Panc1 (cell line): ENCODE measurements around the gene COMMD1. TPM values are rescaled to one million over a fixed set of nuclear protein-coding genes. Genes with fewer than 3 reads are reported as not detected.

Source experiments
- ATAC-seq: fragments of 200-7000 bp; cut with Tn5 transposase; 2 replicates; pipeline ENCODE4 v1.9.1; 2020; ENCODE audit warnings: mild to moderate bottlenecking, moderate library complexity
- BruUV-seq: library from RNA; stranded (reverse); fragments of 400-500 nt; replicated peaks from 2 replicates; lab custom pipeline; 2021; lab: Mats Ljungman, UMichigan
- CTCF ChIA-PET: fragments of 300-600 bp; sonication (Branson Sonifier 250); formaldehyde crosslinking; loops from one replicate; lab custom pipeline; 2022; ENCODE audit warnings: antibody characterized with exemption; lab: Charles Lee
- POLR2A ChIA-PET: fragments of 300-600 bp; sonication (Branson Sonifier 250); formaldehyde crosslinking; loops from one replicate; lab custom pipeline; 2022; ENCODE audit warnings: antibody characterized with exemption; lab: Charles Lee
- DNase-seq: peaks from one replicate; pipeline ENCODE4 v3.0.0-alpha.2; 2010; ENCODE audit warnings: low read depth, low spot score
- H3K27ac ChIP-seq: 2 replicates; pipeline ENCODE4 v1.5.1; 2011; ENCODE audit warnings: mild to moderate bottlenecking, low read length, inconsistent platforms
- H3K27me3 ChIP-seq: fragments of 200-500 bp; sonication (Bioruptor generic); 2 replicates; pipeline ENCODE4 v1.6.0; 2014; ENCODE audit warnings: low read length, inconsistent platforms; ENCODE audit not compliant: control insufficient read depth, insufficient read depth
- H3K36me3 ChIP-seq: fragments of 200-500 bp; sonication (Bioruptor generic); 2 replicates; pipeline ENCODE4 v1.5.1; 2014; ENCODE audit warnings: inconsistent platforms, mild to moderate bottlenecking, low read length, moderate library complexity; ENCODE audit not compliant: control insufficient read depth, insufficient read depth
- H3K4me1 ChIP-seq: 2 replicates; pipeline ENCODE4 v1.5.1; 2011; ENCODE audit warnings: inconsistent platforms, mild to moderate bottlenecking, low read length, moderate library complexity; ENCODE audit not compliant: control insufficient read depth, insufficient read depth
- H3K4me3 ChIP-seq, 2 experiments: 2 replicates each; pipeline ENCODE4 v1.5.1; 2011 to 2012; ENCODE audit warnings: low read depth in 2 of 2, low read length in 2 of 2, mild to moderate bottlenecking in 2 of 2, inconsistent platforms in 1 of 2, moderate library complexity in 1 of 2
- H3K9me3 ChIP-seq: fragments of 200-500 bp; sonication (Bioruptor generic); 2 replicates; pipeline ENCODE4 v1.5.1; 2014; ENCODE audit warnings: low read depth, mild to moderate bottlenecking, inconsistent platforms, low read length, moderate library complexity; ENCODE audit not compliant: control insufficient read depth, insufficient read depth
- CTCF ChIP-seq: fragments of 450-650 bp; IDR thresholded peaks from 2 replicates; pipeline ENCODE4 v1.5.1; 2017; ENCODE audit warnings: mild to moderate bottlenecking
- POLR2AphosphoS5 ChIP-seq: IDR thresholded peaks from 2 replicates; pipeline ENCODE4 v1.6.1; 2012; ENCODE audit warnings: mild to moderate bottlenecking, low read depth, low read length, moderate library complexity
- REST ChIP-seq, 2 experiments: IDR thresholded peaks; 2 replicates each; pipeline ENCODE4 v1.6.1; 2011 to 2012; ENCODE audit warnings: low read depth in 2 of 2, control low read depth in 1 of 2, low read length in 1 of 2, mild to moderate bottlenecking in 1 of 2, moderate library complexity in 1 of 2; ENCODE audit not compliant: insufficient read depth in 1 of 2
- SIN3A ChIP-seq: IDR thresholded peaks from 2 replicates; pipeline ENCODE4 v1.6.1; 2012; ENCODE audit warnings: low read depth, mild to moderate bottlenecking, low read length, moderate library complexity, borderline replicate concordance; ENCODE audit not compliant: insufficient read depth
- TCF7L2 ChIP-seq: IDR thresholded peaks from 2 replicates; pipeline ENCODE4 v1.6.1; 2011; ENCODE audit warnings: mild to moderate bottlenecking, low read depth, low read length, inconsistent platforms
- in situ Hi-C: cut with HindIII; loops from 2 replicates; pipeline ENCODE4 v1.10.0; 2016; ENCODE audit warnings: low sequenced_read_pairs, low pct_unique_long_range_greater_than_20kb
- intact Hi-C: fragments of 100-400 bp; cut with micrococcal nuclease; formaldehyde crosslinking; loops from one replicate; pipeline ENCODE4 v1.10.0; 2022; ENCODE audit not compliant: unreplicated experiment
- total RNA-seq: library from RNA; stranded (reverse); gene quantifications from one replicate; pipeline ENCODE4 v1.2.1, GENCODE V29; 2021; ENCODE audit not compliant: unreplicated experiment

COMMD1 gene
- total RNA-seq, 1 experiment from 2014 or later = 40.3 TPM

GRCh38 chr2:62042400-62042799 is 136.9 kb downstream of the COMMD1 start:
- no peaks in the 10 kb centered on the region for H3K4me1 ChIP-seq
- no peaks in the 10 kb centered on the region for H3K9me3 ChIP-seq
- intact Hi-C loops (no loop called here), in situ Hi-C loops (no loop called here)
- TF ChIP-seq REST (IDR thresholded peaks at IDR 0.05; ENCODE audit: insufficient read depth in 1 of 2, low read depth in 2 of 2, low read length in 1 of 2) (no peak), CTCF (no peak), TCF7L2 (no peak), SIN3A (no peak), POLR2AphosphoS5 (no peak)
- DNase-seq (no peak), ATAC-seq (no peak)
- H3K4me3 ChIP-seq = no peak overlapping the region
- H3K36me3 ChIP-seq = no peaks in the 10 kb centered on the region
- H3K27me3 ChIP-seq = no peaks in the 10 kb centered on the region
- BruUV-seq = no TSS peak
- no peak overlapping the region for H3K27ac ChIP-seq
- CTCF ChIA-PET = no interaction called here
- POLR2A ChIA-PET = interaction anchor here (0.6 kb wide), 1 partner anchor 353 kb away, joined by 11 read pairs; no protein-coding TSS in a partner anchor

- no peak overlapping the region for H3K4me3 ChIP-seq
- no peaks in the 10 kb centered on the region for H3K4me1 ChIP-seq
- CTCF ChIA-PET = no interaction called here
- H3K27ac ChIP-seq = no peak overlapping the region
- BruUV-seq = no TSS peak
- in situ Hi-C loops = no loop called here
- no peaks in the 10 kb centered on the region for H3K9me3 ChIP-seq
- no peaks in the 10 kb centered on the region for H3K27me3 ChIP-seq
- POLR2A ChIA-PET = no interaction called here
- ATAC-seq (no peak), DNase-seq (no peak)
- H3K36me3 ChIP-seq = no peaks in the 10 kb centered on the region
- intact Hi-C loops = no loop called here
- TF ChIP-seq REST (IDR thresholded peaks at IDR 0.05; ENCODE audit: insufficient read depth in 1 of 2, low read depth in 2 of 2, low read length in 1 of 2) (no peak), TCF7L2 (no peak), CTCF (no peak), POLR2AphosphoS5 (no peak), SIN3A (no peak)
These were observed 137.5 kb downstream of the COMMD1 start for GRCh38 chr2:62042944-62043343.
